Cardiac muscle cell (in vitro differentiated cells and primary cell): ENCODE results near the gene ELF5. TPM values are rescaled to one million over a fixed set of nuclear protein-coding genes. Genes with fewer than 3 reads are reported as not detected.

Experiments
- DNase-seq, 2 donors: peaks; one replicate each; pipeline versions ENCODE4 v3.0.0 to v3.0.0-alpha.2; 2010 to 2017; ENCODE audit warnings: low read depth in 1 of 2, low spot score in 1 of 2
- H3K27ac ChIP-seq: fragments of 200-600 bp; sonication (generic); 2 replicates; pipeline ENCODE4 v1.5.1; 2016
- H3K27me3 ChIP-seq: fragments of 200-600 bp; sonication (generic); 2 replicates; pipeline ENCODE4 v1.6.0; 2016; ENCODE audit warnings: control low read depth
- H3K36me3 ChIP-seq: fragments of 200-600 bp; sonication (generic); 2 replicates; pipeline ENCODE4 v1.5.1; 2016; ENCODE audit warnings: control low read depth
- H3K4me1 ChIP-seq: fragments of 200-600 bp; sonication (generic); 2 replicates; pipeline ENCODE4 v1.8.1; 2017; ENCODE audit warnings: low read depth, mild to moderate bottlenecking, mixed run types
- H3K4me3 ChIP-seq: fragments of 200-600 bp; sonication (generic); 2 replicates; pipeline ENCODE4 v1.5.1; 2016; ENCODE audit warnings: mild to moderate bottlenecking
- H3K9me3 ChIP-seq: fragments of 200-600 bp; sonication (generic); 2 replicates; pipeline ENCODE4 v1.5.1; 2017; ENCODE audit warnings: low read depth, mild to moderate bottlenecking, control low read depth
- polyA plus RNA-seq: library from polyadenylated mRNA; unstranded; fragments of >200 nt; fragmentation: Nextera tagmentation; extraction: Ambion mirVana; gene quantifications from 2 replicates; pipeline ENCODE4 v1.2.1, GENCODE V29; 2016
- total RNA-seq: library from RNA; depleted of rRNA; stranded (reverse); fragments of >200 nt; gene quantifications from 2 replicates; pipeline ENCODE4 v1.2.3, GENCODE V29; 2016
- TF ChIP-seq, protein P1 (sequence below): IDR thresholded peaks from 2 replicates; pipeline ENCODE4 v1.5.1; 2012; ENCODE audit warnings: low read depth, mild to moderate bottlenecking, low read length

ELF5 gene
- total and polyA plus RNA-seq, 2 experiments from 2014 or later, result not detected

DNA sequence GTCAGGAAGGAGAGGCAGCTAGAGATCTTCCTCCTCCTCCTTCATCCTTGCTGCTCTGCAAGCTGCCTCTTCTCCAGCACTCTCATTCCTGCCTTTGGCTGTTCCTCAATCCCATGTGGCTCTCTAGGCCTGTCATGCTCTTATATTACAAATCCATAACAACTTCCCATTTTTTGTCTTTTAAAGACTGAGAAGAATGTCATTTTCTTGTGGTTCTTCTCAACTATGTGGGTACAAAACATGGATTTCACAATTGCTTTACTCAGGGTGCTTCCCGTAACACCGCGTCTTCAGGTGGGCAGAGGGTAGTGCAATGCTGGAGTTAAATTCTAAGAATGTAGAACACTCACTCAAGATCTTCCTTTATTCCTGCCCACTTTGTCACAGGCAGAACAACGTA lies 81.6 kb downstream of the ELF5 start:
- Histone ChIP-seq H3K4me3 (no peak overlapping the region), H3K27ac (no peak overlapping the region), H3K36me3 (no peaks in the 10 kb centered on the region), H3K9me3 (no peaks in the 10 kb centered on the region), H3K27me3 (no peaks in the 10 kb centered on the region), H3K4me1 (peaks cover 4% of the 10 kb centered on the region)
- no peak for DNase-seq
- TF ChIP-seq, protein P1, sequence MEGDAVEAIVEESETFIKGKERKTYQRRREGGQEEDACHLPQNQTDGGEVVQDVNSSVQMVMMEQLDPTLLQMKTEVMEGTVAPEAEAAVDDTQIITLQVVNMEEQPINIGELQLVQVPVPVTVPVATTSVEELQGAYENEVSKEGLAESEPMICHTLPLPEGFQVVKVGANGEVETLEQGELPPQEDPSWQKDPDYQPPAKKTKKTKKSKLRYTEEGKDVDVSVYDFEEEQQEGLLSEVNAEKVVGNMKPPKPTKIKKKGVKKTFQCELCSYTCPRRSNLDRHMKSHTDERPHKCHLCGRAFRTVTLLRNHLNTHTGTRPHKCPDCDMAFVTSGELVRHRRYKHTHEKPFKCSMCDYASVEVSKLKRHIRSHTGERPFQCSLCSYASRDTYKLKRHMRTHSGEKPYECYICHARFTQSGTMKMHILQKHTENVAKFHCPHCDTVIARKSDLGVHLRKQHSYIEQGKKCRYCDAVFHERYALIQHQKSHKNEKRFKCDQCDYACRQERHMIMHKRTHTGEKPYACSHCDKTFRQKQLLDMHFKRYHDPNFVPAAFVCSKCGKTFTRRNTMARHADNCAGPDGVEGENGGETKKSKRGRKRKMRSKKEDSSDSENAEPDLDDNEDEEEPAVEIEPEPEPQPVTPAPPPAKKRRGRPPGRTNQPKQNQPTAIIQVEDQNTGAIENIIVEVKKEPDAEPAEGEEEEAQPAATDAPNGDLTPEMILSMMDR, result no peak

Other genes starting within 250 kb of the ELF5 start
- 32.7 and 61.3 TPM in 2 replicates for gene ABTB2, start 155.8 kb downstream of the ELF5 start, total RNA-seq
- 29.0 and 55.4 TPM in 2 replicates for gene ABTB2, start 155.8 kb downstream of the ELF5 start, polyA plus RNA-seq
- 29.3 and 50.1 TPM in 2 replicates for gene CAT, start 74.9 kb downstream of the ELF5 start, total RNA-seq
- gene CAT, start 74.9 kb downstream of the ELF5 start, polyA plus RNA-seq, result 27.1 and 56.7 TPM in 2 replicates
- not detected in 2 replicates for gene EHF, start 107.3 kb upstream of the ELF5 start, total RNA-seq
- not detected in 2 replicates for gene EHF, start 107.3 kb upstream of the ELF5 start, polyA plus RNA-seq